Globus pallidus (tissue), 1 donor: ENCODE results near the gene C1GALT1C1L.
"Not testable (repeated sequence)": the region's sequence is repeated elsewhere in the genome, so short reads cannot be mapped to it uniquely, and the experiment has no call there.

Experiments used
- DNase-seq: peaks from one replicate; pipeline ENCODE4 v3.0.0-alpha.2; 2015; ENCODE audit warnings: low spot score

Gene C1GALT1C1L

DNA sequence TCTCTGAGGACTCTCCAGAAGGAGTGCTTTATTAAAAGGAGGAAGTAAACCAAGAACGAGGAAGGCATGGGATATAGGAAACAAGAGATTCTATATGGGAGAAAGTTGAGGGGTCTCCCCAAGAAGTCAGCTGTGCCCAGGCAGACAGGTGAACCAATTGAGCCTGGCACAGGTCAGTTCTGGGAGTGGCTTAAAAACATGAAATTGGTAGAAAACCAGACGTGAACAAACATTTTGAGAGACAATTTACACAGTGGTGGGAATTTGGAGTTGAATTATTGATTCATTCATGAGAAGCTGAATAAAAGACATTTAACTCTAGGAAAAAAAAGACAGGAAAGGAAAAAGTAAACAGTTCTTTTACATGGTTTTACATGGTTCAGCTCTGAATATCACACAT, 22.7 kb downstream of the C1GALT1C1L start:
- no peak for DNase-seq

DNA sequence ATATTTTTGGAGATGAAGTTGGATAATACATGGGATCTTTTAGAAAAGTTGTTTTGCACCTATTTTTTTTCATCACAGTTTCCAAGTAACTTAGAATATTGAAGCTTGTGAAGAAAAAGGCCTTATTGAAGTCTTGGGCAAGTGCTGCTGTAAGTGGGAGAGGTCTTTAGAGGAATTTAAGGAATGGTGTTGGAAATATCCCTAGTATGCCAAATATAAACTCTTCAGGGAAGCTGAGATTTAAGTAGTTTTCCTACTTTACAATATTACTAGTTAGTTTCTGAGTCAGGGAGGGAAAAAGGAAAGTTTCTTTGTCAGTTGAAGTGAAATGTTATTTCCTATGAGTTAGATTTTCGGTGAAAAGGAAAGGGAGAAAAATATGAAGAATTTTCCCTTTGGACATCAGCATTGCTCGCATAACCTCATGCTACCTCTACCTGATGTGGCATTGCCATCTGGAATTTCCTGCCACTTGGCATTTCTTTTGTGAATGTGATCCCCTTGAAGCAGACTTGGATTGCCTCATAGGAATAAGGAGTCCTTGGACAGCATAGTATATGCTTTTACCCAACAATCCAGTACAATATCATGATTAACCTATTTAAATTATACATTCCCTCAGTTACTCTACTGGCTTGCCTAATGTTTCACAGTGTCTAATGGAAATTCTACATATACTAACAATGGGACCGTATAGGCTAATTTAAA, 27.1 kb downstream of the C1GALT1C1L start:
- no peak for DNase-seq

GRCh38 chr2:43643680-43644079, 32.5 kb downstream of the C1GALT1C1L start:
- DNase-seq: no peak

- no peak for DNase-seq
Observed at GRCh38 chr2:43642363-43642762, 33.9 kb downstream of the C1GALT1C1L start.

DNA sequence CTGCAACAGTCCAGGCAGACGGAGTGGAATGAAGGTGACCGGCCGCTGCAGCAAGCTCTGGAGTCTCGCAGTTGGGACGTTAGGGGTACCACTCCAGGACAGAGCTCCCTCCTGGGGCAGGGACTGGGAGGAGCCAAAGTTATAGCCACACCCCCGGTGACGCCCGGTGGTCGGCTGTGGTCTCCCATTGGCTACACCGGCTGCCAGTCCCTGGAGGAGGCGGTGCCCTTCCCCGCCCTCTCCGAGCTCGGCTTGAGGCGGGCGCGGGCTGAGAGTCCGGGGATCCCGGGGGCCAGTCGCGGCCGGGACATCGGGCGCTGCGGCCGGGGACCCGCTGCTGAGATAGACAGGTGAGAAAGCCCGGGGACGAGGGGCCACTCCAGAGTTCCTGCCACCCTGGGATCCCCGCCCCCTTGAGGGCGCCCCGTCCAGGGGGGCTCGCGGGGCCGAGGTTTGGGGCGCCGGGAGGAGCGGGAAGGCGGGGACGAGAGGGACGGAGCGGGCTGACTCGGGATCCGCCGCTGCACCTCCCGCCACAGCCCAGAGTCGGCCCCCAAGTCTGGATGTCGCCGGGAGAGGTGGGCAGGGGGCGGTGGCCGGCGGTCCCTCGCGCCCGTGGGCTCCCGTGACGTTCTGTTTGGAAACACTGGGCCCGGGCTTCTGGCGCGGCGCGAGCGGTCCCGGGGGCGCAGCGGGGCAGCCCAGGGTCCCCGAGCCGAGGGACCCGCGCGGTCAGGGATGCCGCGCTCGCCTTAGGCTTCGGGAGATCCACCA, 39.0 kb downstream of the C1GALT1C1L start, which contains the start of gene PLEKHH2:
Gene PLEKHH2, plus strand, starts transcription at position 231 of the 774 bp plus-strand sequence. CDS start 7,414 bp downstream, outside the sequence.
- DNase-seq: peak; percentile 80

DNA sequence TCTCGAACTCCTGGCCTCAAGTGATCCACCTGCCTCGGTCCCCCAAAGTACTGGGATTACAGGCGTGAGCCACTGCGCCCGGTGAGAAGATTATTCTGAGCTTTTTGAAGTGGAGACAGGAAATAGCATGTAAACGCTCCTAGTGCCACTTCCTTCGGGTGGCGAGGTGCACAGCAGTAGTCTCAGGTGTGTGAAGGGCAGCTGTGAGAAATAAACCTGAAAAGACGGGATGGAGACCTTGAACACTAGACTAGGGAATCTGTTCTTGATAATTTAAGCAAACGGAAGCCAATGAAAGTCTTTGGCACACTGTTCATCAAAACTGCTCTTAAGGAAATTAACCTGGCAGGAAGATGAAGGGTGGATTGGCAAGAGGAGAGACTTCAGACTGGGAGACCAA, 39.6 kb downstream of the C1GALT1C1L start:
- DNase-seq: no peak

DNA sequence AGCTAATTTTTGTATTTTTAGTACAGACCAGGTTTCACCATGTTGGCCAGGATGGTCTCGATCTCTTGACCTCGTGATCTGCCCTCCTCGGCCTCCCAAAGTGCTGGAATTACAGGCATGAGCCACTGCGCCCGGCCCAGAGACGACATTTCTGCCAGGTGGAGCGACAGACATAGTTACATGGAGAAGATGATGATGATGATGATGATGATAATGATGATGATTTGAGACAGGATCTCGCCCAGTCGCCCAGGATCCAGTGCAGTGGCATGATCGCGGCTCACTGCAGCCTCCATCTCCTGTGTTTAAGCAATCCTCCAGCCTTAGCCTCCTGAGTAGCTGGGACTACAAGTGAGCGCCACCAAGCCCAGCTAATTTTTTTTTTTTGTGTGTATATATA, 40.1 kb downstream of the C1GALT1C1L start:
- DNase-seq: not testable (repeated sequence)

GRCh38 chr2:43634604-43635306, 41.5 kb downstream of the C1GALT1C1L start:
- peak; percentile 37 for DNase-seq

DNA sequence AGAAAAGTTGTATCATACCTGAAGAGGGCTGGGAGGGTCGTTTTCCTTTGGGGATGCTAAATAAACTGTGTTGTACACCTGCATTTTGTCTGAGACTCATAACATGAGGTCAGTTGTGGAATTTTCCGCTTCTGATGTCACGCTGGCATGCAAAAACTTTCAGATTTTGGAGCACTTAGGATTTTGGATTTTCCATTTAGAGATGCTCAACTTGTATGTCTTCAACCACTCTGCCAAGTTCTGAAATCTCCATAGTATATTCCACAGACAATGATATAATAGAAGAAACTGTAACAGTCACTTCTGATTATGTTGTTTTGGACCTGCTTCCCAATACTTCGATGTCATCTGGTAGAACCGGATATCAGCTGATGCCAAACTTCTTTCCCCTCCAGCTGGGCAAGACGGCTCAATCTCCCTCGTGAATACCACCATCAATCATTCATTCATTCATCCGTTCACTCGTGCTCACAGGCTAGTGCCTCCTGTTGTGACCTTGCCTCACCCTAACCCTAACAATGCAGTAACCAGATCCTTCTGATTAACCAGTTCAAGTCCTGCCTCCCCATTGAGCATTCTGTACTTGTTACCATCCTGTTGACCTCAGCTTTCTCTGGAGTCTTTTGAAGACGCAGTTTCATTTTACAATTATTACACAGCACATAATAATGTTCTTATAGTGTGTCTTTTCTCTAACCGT, 44.5 kb downstream of the C1GALT1C1L start:
- no peak for DNase-seq
